Cerebellar cortex (tissue), 1 donor: ENCODE results near the gene XCL2.
"Not testable (repeated sequence)": the region's sequence is repeated elsewhere in the genome, so short reads cannot be mapped to it uniquely, and the experiment has no call there.

Experiments
- DNase-seq: peaks from one replicate; pipeline ENCODE4 v3.0.0-alpha.2; 2015; ENCODE audit warnings: low spot score

The XCL2 gene

GRCh38 chr1:168556647-168557046 lies 12.8 kb upstream of the XCL2 start:
- no peak for DNase-seq

GRCh38 chr1:168555508-168556046 lies 11.8 kb upstream of the XCL2 start:
- DNase-seq: no peak

DNA sequence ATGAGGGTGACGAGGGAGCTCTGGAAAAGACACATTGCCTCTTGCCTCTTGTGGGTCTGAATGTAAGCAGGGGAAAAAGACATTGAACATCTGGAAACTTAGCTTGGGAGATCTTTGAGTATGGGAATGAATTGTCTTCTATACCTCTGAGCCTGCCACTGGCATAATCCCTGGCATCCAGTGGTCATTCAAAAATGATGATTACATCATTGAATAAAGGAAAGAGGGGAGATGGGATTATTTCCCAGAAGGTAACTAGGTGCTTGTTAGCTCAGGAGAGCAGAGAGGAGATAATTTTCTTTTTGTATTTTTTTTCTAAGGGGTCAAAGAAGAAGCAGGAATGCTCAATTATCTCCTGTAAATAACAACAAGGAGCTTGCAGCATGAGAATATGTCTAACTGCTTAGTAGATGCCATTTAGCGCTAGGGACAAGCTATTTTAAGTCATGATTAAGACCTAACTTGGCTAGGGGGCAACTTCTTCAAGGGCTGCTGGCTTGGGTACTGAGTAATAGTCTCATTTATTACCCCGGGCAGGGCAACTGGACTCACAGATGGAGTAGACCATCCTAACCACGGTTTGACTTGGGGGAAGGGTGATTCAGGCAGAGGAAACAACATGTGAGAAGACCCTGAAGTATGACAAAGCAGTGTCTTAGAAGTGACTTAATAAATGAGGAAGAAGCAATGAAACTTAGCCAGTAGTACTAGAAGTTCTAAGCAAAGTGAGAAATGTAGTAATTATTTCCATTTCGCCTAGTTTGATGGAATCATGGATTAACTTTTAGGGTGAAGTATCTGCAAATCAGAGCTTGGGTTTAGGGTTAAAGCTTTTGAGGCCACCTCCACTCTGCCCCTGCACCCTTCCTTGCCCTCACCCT lies 11.0 kb upstream of the XCL2 start:
- DNase-seq: no peak

DNA sequence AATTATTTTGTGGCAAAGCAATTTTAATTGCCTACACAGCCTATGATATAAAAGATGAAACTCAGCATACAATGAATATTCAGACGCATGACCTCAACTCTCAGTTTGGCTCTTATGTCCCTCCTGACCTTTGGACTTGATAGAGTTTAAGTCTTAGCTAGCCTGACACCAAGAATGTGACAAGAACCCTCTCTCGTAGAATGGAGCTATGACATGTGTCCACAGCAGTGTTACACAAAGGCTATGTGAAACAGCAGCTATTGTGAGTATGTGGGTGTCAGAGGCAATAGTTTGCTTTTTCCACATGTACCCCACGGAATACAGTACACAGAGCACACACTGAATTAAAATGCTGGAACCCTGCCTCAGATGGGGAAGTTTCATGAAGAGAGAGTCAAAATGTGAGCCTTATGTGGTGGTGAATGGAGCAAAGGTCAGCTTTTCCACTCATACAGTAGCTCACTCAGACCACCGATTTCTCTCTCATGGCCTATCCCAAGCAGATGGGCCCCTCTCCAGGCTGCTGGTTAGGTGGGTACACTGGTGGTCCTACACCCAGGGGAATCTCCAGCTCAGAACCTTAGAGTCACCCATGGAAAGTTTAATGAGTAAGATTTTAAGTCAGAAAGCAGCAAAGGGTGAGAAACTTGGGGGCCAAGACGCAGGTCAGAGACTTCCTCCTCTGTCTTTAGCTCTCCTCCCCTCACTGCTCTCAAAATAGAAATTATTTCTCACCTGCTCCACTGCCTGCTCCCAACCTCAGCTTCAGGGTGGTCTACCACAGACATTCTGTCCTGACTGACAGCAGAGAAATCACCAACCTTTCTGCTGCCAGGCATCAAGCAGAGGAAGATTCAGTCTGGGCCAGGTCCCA lies 10.1 kb upstream of the XCL2 start:
- no peak for DNase-seq

DNA sequence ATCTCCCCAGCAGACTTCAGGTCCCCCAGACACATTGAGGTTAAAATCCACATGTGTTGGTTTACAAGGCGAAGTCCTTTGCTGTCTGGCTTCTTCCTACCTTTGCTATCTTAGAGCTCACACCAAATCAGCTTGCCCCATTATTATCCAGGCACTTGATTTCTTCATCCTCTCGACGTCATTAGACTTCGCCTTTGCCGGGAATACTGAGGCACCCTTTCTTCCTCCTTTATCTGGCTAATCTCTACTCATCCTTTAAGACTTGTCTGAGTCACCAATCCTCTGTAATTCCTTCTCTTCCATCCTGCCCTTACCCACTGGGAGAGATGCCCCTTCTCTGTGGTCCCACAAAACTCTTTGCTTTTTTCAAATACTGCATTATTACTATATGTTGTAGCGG lies 9.2 kb upstream of the XCL2 start:
- no peak for DNase-seq

GRCh38 chr1:168551688-168552087 lies 7.9 kb upstream of the XCL2 start:
- no peak for DNase-seq

DNA sequence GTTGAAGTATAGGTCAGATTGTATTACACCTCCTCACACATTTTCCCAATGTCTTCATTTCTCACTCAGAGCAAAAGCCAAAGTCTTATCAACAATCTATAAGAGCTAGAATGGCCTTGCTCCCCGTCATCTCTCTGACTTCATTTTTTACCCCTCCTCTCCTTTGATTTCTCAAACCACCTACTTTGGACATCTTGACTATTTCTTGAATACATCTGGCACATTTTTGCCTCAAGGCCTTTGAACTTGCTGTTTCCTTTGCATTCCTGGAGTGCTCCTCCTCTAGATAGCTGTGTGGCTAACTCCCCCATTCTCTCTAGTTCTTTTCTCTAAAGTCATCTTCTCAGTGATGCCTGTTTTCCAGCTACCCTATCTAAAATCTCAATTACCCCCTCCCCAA lies 7.2 kb upstream of the XCL2 start:
- DNase-seq: no peak

- DNase-seq: not testable (repeated sequence)
These were observed 2.7 kb upstream of the XCL2 start for GRCh38 chr1:168546553-168546895.

- DNase-seq: peak; percentile 25
These were observed 2.1 kb upstream of the XCL2 start for GRCh38 chr1:168545678-168546552.

DNA sequence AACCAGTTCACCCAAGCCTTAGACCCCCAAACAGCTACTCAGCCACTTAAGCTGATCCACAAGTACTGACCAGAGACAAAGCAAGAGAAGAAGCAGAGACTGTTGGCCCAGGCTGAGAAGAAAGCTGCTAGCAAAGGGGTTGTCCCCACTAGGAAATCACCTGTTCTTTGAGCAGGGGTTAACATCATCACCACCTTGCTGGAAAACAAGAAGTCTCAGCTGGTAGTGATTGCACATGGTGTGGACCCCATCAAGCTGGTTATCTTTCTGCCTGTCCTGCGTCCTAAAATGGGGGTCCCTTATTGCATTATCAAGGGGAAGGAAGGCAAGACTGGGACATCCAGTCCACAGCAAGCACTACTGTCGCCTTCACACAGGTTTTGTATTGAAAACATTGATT lies 819 bp downstream of the XCL2 start:
- not testable (repeated sequence) for DNase-seq

- not testable (repeated sequence) for DNase-seq
These were observed 3.0 kb downstream of the XCL2 start for GRCh38 chr1:168540798-168541197.

DNA sequence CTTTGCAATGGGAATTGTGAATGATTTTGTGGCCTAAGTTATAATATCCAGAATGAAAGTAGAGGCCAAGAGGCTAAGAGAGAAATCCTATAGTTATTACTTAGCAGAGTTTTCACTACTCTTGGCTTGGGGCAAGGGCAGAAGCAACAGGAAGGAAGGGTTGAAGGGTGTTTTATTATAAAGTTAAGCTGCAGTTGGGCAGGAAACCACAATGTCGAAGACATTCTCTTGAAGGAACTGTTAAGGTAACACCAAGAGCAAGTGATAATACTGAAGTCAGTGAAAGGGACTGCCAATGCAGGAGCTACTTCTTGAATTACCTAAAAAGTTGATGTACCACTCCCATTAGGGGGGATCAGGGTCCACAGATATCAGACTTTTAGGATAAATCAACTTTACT lies 8.3 kb downstream of the XCL2 start:
- no peak for DNase-seq

DNA sequence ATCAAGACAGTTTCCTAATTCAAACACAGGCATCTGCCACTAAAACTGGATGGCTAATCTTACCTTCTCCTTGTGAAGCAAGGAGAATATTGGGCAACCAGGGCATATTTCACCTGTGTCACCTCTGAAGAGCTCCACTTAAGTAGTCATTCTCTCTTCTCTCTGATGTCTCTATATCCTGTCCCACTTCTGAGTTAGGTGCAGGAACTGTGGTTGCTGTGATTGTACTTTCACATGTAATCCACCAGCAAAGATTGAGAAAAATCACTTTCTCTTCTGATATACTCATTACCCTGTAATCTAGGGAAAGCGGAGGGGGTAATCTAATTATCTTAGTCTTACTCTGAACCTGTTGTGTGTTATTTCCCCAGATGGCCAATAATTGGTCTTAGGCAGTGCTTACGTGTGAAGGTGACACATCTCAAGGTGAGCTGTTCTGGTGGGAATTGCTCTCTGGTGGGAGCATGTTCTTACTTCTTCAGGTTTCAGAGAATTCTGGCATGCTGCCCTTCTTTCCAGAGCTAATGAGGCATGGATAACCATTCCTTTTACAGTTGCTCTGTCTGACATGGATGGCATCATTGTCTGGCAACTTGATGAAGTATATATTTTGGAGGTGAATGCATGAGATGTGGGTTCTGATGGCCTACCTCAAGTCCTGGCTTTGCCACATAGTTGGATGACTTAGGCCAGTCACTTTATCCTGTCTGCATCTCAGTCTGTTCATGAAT lies 12.0 kb downstream of the XCL2 start:
- no peak for DNase-seq

DNA sequence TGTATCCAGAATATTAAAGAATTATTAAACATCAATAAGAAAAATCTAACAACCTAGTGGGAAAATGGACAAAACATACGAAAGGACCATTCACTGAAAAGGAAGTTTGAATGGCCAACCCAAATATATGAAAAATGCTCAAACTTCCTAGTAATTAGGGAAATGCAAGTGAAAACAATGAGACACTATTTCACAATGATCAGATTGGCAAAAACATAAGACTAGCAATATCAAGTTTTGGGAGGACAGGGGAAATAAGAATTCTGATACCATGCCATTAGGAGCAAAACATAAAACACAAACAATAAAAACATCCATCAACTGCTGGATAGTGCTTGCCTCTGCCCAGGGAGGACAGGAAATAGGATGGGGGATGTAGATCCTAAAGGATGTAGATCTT lies 14.3 kb downstream of the XCL2 start:
- no peak for DNase-seq

GRCh38 chr1:168521401-168522000 lies 22.3 kb downstream of the XCL2 start:
- DNase-seq: no peak

GRCh38 chr1:168520832-168521231 lies 23.0 kb downstream of the XCL2 start:
- DNase-seq: no peak

DNA sequence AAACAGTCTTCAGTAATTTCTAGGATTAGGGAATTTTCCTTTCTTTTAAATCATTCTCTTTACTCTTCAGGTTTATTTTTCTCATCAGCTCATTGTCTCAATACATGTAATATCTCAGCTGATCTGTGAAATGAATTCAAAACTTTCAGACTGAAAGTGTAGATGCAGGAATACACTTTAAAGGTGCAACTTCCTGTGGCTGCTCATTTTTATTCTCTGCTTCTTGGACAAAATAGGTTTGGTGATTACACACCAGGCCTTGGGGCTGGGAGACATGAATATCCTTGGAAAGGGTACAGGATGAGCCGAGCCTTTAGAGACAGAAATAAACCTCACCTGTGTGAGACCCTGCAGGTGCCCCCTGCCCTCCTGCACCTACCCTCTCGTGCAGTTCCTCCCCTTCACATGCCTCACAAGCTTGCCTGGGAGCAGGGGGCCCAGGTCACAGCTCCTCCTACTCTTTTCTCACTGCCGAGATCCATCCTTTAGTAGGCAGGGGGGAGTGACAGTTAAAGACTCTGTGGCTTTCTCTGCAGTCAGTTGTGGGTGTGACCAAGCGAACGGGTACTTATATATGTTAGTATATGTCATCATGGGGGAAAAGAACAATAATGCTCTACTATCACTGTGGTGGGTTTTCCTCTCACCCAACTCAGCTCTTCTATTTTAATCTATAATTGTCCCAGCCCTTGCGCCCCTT lies 23.6 kb downstream of the XCL2 start:
- no peak for DNase-seq

- no peak for DNase-seq
These were observed 25.0 kb downstream of the XCL2 start for GRCh38 chr1:168518813-168519212.

- DNase-seq: no peak
These were observed 25.6 kb downstream of the XCL2 start for GRCh38 chr1:168518201-168518689.

GRCh38 chr1:168514455-168514854 lies 29.3 kb downstream of the XCL2 start:
- no peak for DNase-seq
